HEK293 (cell line): Measurements from ENCODE around the gene ALPG.

Experiments
- CTCF ChIA-PET: fragments of 350-600 bp; formaldehyde crosslinking; extraction: SDS; loops from one replicate; lab custom pipeline; 2021; ENCODE audit warnings: antibody characterized with exemption; lab: Yijun Ruan, JAX
- POLR2A ChIA-PET: fragments of 300-600 bp; formaldehyde crosslinking; extraction: SDS; loops from one replicate; lab custom pipeline; 2020; ENCODE audit warnings: antibody characterized with exemption, inconsistent platforms; lab: Yijun Ruan, JAX
- H3K27ac ChIP-seq: fragments of 200-500 bp; sonication (Bioruptor generic); 2 replicates; pipeline ENCODE4 v1.5.1; 2014; ENCODE audit warnings: low read depth, low read length, control low read depth, inconsistent platforms; ENCODE audit errors: extremely low read depth
- H3K36me3 ChIP-seq, 2 experiments: fragments of 200-500 bp in 1 of 2; sonication (Bioruptor generic) in 1 of 2; 1 replicate in 1 of 2; 2 replicates in 1 of 2; pipeline ENCODE4 v1.5.1; 2014 to 2017; ENCODE audit warnings: inconsistent platforms in 2 of 2, low read length in 2 of 2; ENCODE audit not compliant: control insufficient read depth in 2 of 2, insufficient read depth in 1 of 2
- H3K4me1 ChIP-seq: fragments of 200-500 bp; sonication (Bioruptor generic); 2 replicates; pipeline ENCODE4 v1.5.1; 2014; ENCODE audit warnings: mild to moderate bottlenecking, low read length, inconsistent platforms; ENCODE audit not compliant: control insufficient read depth, insufficient read depth
- H3K4me3 ChIP-seq: 2 replicates; pipeline ENCODE4 v1.5.1; 2011; ENCODE audit warnings: low read depth, mild to moderate bottlenecking, control low read depth, low read length, moderate library complexity
- H3K9me3 ChIP-seq: fragments of 200-500 bp; sonication (Bioruptor generic); 2 replicates; pipeline ENCODE4 v1.5.1; 2014; ENCODE audit warnings: low read depth, low read length, inconsistent platforms; ENCODE audit not compliant: control insufficient read depth, insufficient read depth
- MZF1 ChIP-seq: fragments of 450-650 bp; formaldehyde crosslinking; IDR thresholded peaks from 2 replicates; pipeline ENCODE4 v1.5.1; 2017; ENCODE audit warnings: missing biosample characterization, missing genetic modification characterization, borderline replicate concordance
- OVOL3 ChIP-seq: fragments of 450-650 bp; formaldehyde crosslinking; IDR thresholded peaks from 2 replicates; pipeline ENCODE4 v1.5.1; 2016; ENCODE audit warnings: missing biosample characterization, missing genetic modification characterization
- PRDM2 ChIP-seq: fragments of 450-650 bp; formaldehyde crosslinking; IDR thresholded peaks from 2 replicates; pipeline ENCODE4 v1.5.1; 2016; ENCODE audit warnings: missing biosample characterization, missing genetic modification characterization, borderline replicate concordance
- REPIN1 ChIP-seq: fragments of 450-650 bp; formaldehyde crosslinking; IDR thresholded peaks from 2 replicates; pipeline ENCODE4 v1.5.1; 2017; ENCODE audit warnings: missing biosample characterization, missing genetic modification characterization, low read depth
- SCRT2 ChIP-seq: fragments of 450-650 bp; formaldehyde crosslinking; IDR thresholded peaks from 2 replicates; pipeline ENCODE4 v1.5.1; 2016; ENCODE audit warnings: missing biosample characterization, missing genetic modification characterization
- TRIM28 ChIP-seq: IDR thresholded peaks from 2 replicates; pipeline ENCODE4 v1.6.1; 2011; ENCODE audit warnings: low read length, control low read depth, borderline replicate concordance
- TSHZ1 ChIP-seq: fragments of 450-650 bp; formaldehyde crosslinking; IDR thresholded peaks from 2 replicates; pipeline ENCODE4 v1.5.1; 2016; ENCODE audit warnings: missing biosample characterization, missing genetic modification characterization, borderline replicate concordance
- ZNF16 ChIP-seq: fragments of 450-650 bp; formaldehyde crosslinking; IDR thresholded peaks from 2 replicates; pipeline ENCODE4 v1.5.1; 2016; ENCODE audit warnings: low read depth, missing biosample characterization, missing genetic modification characterization
- ZNF214 ChIP-seq: fragments of 450-650 bp; formaldehyde crosslinking; IDR thresholded peaks from 2 replicates; pipeline ENCODE4 v1.5.1; 2017; ENCODE audit warnings: missing biosample characterization, mild to moderate bottlenecking, missing genetic modification characterization, borderline replicate concordance
- ZNF248 ChIP-seq: fragments of 450-650 bp; formaldehyde crosslinking; IDR thresholded peaks from 2 replicates; pipeline ENCODE4 v1.5.1; 2017; ENCODE audit warnings: missing biosample characterization, missing genetic modification characterization
- ZNF26 ChIP-seq: fragments of 450-650 bp; formaldehyde crosslinking; IDR thresholded peaks from 2 replicates; pipeline ENCODE4 v1.5.1; 2016; ENCODE audit warnings: missing biosample characterization, missing genetic modification characterization
- ZNF335 ChIP-seq: fragments of 450-650 bp; formaldehyde crosslinking; conservative IDR thresholded peaks from 2 replicates; pipeline ENCODE4 v1.5.1; 2016; ENCODE audit warnings: missing biosample characterization, missing genetic modification characterization
- ZNF433 ChIP-seq: fragments of 450-650 bp; formaldehyde crosslinking; IDR thresholded peaks from 2 replicates; pipeline ENCODE4 v1.5.1; 2016; ENCODE audit warnings: missing biosample characterization, missing genetic modification characterization, low read depth
- ZNF777 ChIP-seq: fragments of 450-650 bp; formaldehyde crosslinking; IDR thresholded peaks from 2 replicates; pipeline ENCODE4 v1.5.1; 2017; ENCODE audit warnings: missing biosample characterization, missing genetic modification characterization, borderline replicate concordance

Gene ALPG

GRCh38 chr2:232437195-232437571, 30.5 kb downstream of the ALPG start:
- Histone ChIP-seq H3K4me1 (no peaks in the 10 kb centered on the region), H3K36me3 (no peaks in the 10 kb centered on the region)
- CTCF ChIA-PET, result interaction anchor here (0.6 to 1.4 kb wide), 11 partner anchors 9 to 896 kb away, joined by 3 to 11 read pairs (median 3); no protein-coding TSS in a partner anchor
- POLR2A ChIA-PET, result interaction anchor here (0.6 kb wide), 1 partner anchor 519 kb away, joined by 7 read pairs; no protein-coding TSS in a partner anchor
- no peak for TF ChIP-seq OVOL3
- no peak for TF ChIP-seq ZNF777 (tag by site-specific recombination)
- no peak for TF ChIP-seq ZNF26 (tag by site-specific recombination)
- no peak for TF ChIP-seq ZNF214
- no peak for TF ChIP-seq ZNF335
- no peak for TF ChIP-seq REPIN1 (tag by site-specific recombination)
- TF ChIP-seq TRIM28, result no peak
- TF ChIP-seq MZF1 (tag by site-specific recombination), result no peak
- TF ChIP-seq ZNF16 (tag by site-specific recombination), result no peak
- no peak for TF ChIP-seq ZNF248 (tag by site-specific recombination)
- no peak for TF ChIP-seq TSHZ1 (tag by site-specific recombination)
- TF ChIP-seq PRDM2 (tag by site-specific recombination), result no peak
- TF ChIP-seq, all 188 proteins: peak for 0
- no peak overlapping the region for H3K4me3 ChIP-seq
- no peaks in the 10 kb centered on the region for H3K9me3 ChIP-seq
- H3K27ac ChIP-seq, result no peak overlapping the region

DNA sequence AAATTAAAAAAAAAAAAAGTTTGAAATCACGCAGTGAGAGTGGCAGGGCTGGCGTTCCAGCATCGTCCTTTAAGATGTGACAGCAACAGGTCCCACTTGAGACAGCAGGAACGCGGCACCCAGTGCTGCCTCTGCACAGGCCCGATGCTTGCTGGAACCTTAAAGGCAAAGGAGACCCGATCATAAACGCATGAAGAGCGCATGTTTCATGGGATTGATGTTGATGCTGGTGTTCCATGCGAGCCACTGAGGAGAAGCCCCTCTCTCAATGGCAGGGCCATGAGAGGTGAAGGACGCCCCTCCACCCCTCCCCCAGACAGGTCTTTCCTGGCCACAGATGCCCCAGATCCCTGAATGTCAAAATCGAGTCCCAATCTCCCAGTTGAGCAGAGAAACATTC, 31.4 kb downstream of the ALPG start:
- Histone ChIP-seq H3K36me3 (no peaks in the 10 kb centered on the region), H3K9me3 (no peaks in the 10 kb centered on the region), H3K4me1 (no peaks in the 10 kb centered on the region), H3K4me3 (no peak overlapping the region), H3K27ac (no peak overlapping the region)
- CTCF ChIA-PET, result interaction anchor here (0.7 to 1.4 kb wide), 3 partner anchors 8 to 531 kb away, joined by 3 to 11 read pairs (median 4); no protein-coding TSS in a partner anchor
- POLR2A ChIA-PET, result no interaction called here
- TF ChIP-seq ZNF433 (tag by site-specific recombination) (no peak), SCRT2 (tag by site-specific recombination) (0 out of 2 replicates have a peak, but pooled peaks have one; percentile 27)
